H9 (cell line): Measurements from ENCODE around the gene RASA4. TPM values are rescaled to one million over a fixed set of nuclear protein-coding genes. Genes with fewer than 3 reads are reported as not detected.
"Not testable (repeated sequence)": the region's sequence is repeated elsewhere in the genome, so short reads cannot be mapped to it uniquely, and the experiment has no call there.

ENCODE experiments used
- DNase-seq: peaks from one replicate; pipeline ENCODE4 v3.0.0-alpha.2; 2017
- H2AFZ ChIP-seq: one replicate; pipeline ENCODE4 v1.6.1; 2013; ENCODE audit warnings: mild to moderate bottlenecking, low read length, control low read depth, moderate library complexity
- H2AK5ac ChIP-seq: 2 replicates; pipeline ENCODE4 v1.6.1; 2013; ENCODE audit warnings: low read length, control low read depth, mixed read lengths; ENCODE audit not compliant: insufficient read length
- H2BK120ac ChIP-seq: one replicate; pipeline ENCODE4 v1.6.1; 2013; ENCODE audit warnings: low read depth, mild to moderate bottlenecking, low read length, control low read depth, inconsistent platforms; ENCODE audit not compliant: poor library complexity, severe bottlenecking
- H2BK12ac ChIP-seq: 2 replicates; pipeline ENCODE4 v1.6.1; 2013; ENCODE audit warnings: low read length, control low read depth, mixed read lengths, low read depth; ENCODE audit not compliant: insufficient read length
- H2BK15ac ChIP-seq: 2 replicates; pipeline ENCODE4 v1.6.1; 2013; ENCODE audit warnings: low read depth, low read length, control low read depth
- H2BK20ac ChIP-seq: one replicate; pipeline ENCODE4 v1.6.1; 2013; ENCODE audit warnings: low read depth, mild to moderate bottlenecking, low read length, control low read depth, inconsistent platforms; ENCODE audit not compliant: poor library complexity, severe bottlenecking
- H2BK5ac ChIP-seq: 2 replicates; pipeline ENCODE4 v1.6.1; 2013; ENCODE audit warnings: low read length, control low read depth, mixed read lengths; ENCODE audit not compliant: insufficient read length
- H3K14ac ChIP-seq: 2 replicates; pipeline ENCODE4 v1.6.1; 2013; ENCODE audit warnings: low read length, control low read depth; ENCODE audit not compliant: insufficient read depth
- H3K18ac ChIP-seq: 2 replicates; pipeline ENCODE4 v1.6.1; 2013; ENCODE audit warnings: low read depth, mild to moderate bottlenecking, mixed read lengths, low read length, control low read depth; ENCODE audit not compliant: insufficient read length
- H3K23ac ChIP-seq: 2 replicates; pipeline ENCODE4 v1.6.1; 2013; ENCODE audit warnings: low read length, control low read depth, mixed read lengths, low read depth; ENCODE audit not compliant: insufficient read length
- H3K23me2 ChIP-seq: 2 replicates; pipeline ENCODE4 v1.6.1; 2013; ENCODE audit warnings: low read depth, mild to moderate bottlenecking, mixed read lengths, low read length, control low read depth; ENCODE audit not compliant: insufficient read length, poor library complexity, severe bottlenecking
- H3K27ac ChIP-seq: 2 replicates; pipeline ENCODE4 v1.5.1; 2013; ENCODE audit warnings: low read length, control low read depth, mixed read lengths, low read depth; ENCODE audit not compliant: insufficient read length
- H3K27me3 ChIP-seq: 2 replicates; pipeline ENCODE4 v1.6.1; 2013; ENCODE audit warnings: low read length, control low read depth, inconsistent platforms; ENCODE audit not compliant: insufficient read depth
- H3K4ac ChIP-seq: 2 replicates; pipeline ENCODE4 v1.6.1; 2013; ENCODE audit warnings: low read depth, mild to moderate bottlenecking, control low read depth, inconsistent platforms, low read length, moderate library complexity
- H3K4me1 ChIP-seq: 2 replicates; pipeline ENCODE4 v1.6.1; 2013; ENCODE audit warnings: low read length, control low read depth, inconsistent platforms; ENCODE audit not compliant: insufficient read depth
- H3K4me2 ChIP-seq: 2 replicates; pipeline ENCODE4 v1.6.1; 2013; ENCODE audit warnings: low read length, control low read depth, mixed read lengths; ENCODE audit not compliant: insufficient read length, insufficient read depth
- H3K56ac ChIP-seq: 2 replicates; pipeline ENCODE4 v1.6.1; 2013; ENCODE audit warnings: low read depth, mild to moderate bottlenecking, mixed read lengths, low read length, control low read depth; ENCODE audit not compliant: insufficient read length
- H3K79me1 ChIP-seq: 2 replicates; pipeline ENCODE4 v1.6.1; 2013; ENCODE audit warnings: low read depth, mild to moderate bottlenecking, moderate library complexity, low read length, control low read depth, inconsistent platforms; ENCODE audit not compliant: insufficient read depth, poor library complexity, severe bottlenecking
- H3K79me2 ChIP-seq: 2 replicates; pipeline ENCODE4 v1.6.1; 2013; ENCODE audit warnings: low read length, control low read depth, inconsistent platforms; ENCODE audit not compliant: insufficient read depth
- H3K9ac ChIP-seq: 2 replicates; pipeline ENCODE4 v1.6.1; 2013; ENCODE audit warnings: low read length, control low read depth, mixed read lengths; ENCODE audit not compliant: insufficient read length; ENCODE audit errors: extremely low read depth
- H3K9me3 ChIP-seq: one replicate; pipeline ENCODE4 v1.6.1; 2013; ENCODE audit warnings: low read depth, low read length, inconsistent platforms; ENCODE audit not compliant: control insufficient read depth
- H3T11ph ChIP-seq: one replicate; pipeline ENCODE4 v1.6.1; 2013; ENCODE audit warnings: mild to moderate bottlenecking, low read length, control low read depth, inconsistent platforms
- H4K20me1 ChIP-seq: one replicate; pipeline ENCODE4 v1.6.1; 2013; ENCODE audit not compliant: control insufficient read depth, insufficient read length, insufficient read depth
- H4K5ac ChIP-seq: 2 replicates; pipeline ENCODE4 v1.6.1; 2013; ENCODE audit warnings: low read depth, mild to moderate bottlenecking, mixed read lengths, low read length, control low read depth; ENCODE audit not compliant: insufficient read length
- H4K8ac ChIP-seq: replicated peaks from 2 replicates; pipeline ENCODE4 v1.6.1; 2013; ENCODE audit warnings: low read length, control low read depth, mixed read lengths, low read depth; ENCODE audit not compliant: insufficient read length
- H4K91ac ChIP-seq: 2 replicates; pipeline ENCODE4 v1.6.1; 2013; ENCODE audit warnings: low read depth, mild to moderate bottlenecking, moderate library complexity, mixed read lengths, low read length, control low read depth; ENCODE audit not compliant: insufficient read length
- H3K27ac Mint-ChIP-seq, 3 experiments: 2 replicates in 2 of 3; 3 replicates in 1 of 3; pipeline ENCODE4 v1.8.0; 2020 to 2021; ENCODE audit warnings: mixed read lengths in 3 of 3, mild to moderate bottlenecking in 1 of 3, moderate library complexity in 1 of 3
- H3K27me3 Mint-ChIP-seq: 2 replicates; pipeline ENCODE4 v1.8.0; 2021; ENCODE audit warnings: low read depth, mild to moderate bottlenecking, moderate library complexity, mixed read lengths
- H3K36me3 Mint-ChIP-seq, 3 experiments: 2 replicates in 2 of 3; 3 replicates in 1 of 3; pipeline ENCODE4 v1.8.0; 2020 to 2021; ENCODE audit warnings: low read depth in 3 of 3, mixed read lengths in 3 of 3; ENCODE audit not compliant: insufficient read depth in 1 of 3
- H3K4me1 Mint-ChIP-seq, 2 experiments: 2 replicates each; pipeline ENCODE4 v1.8.0; 2020; ENCODE audit warnings: mixed read lengths in 2 of 2
- H3K4me3 Mint-ChIP-seq, 2 experiments: 2 replicates in 1 of 2; 3 replicates in 1 of 2; pipeline ENCODE4 v1.8.0; 2020 to 2021; ENCODE audit warnings: mild to moderate bottlenecking in 2 of 2, mixed read lengths in 2 of 2, moderate library complexity in 1 of 2
- H3K9me3 Mint-ChIP-seq, 2 experiments: 2 replicates in 1 of 2; 3 replicates in 1 of 2; pipeline ENCODE4 v1.8.0; 2020; ENCODE audit warnings: mild to moderate bottlenecking in 2 of 2, mixed read lengths in 2 of 2, moderate library complexity in 1 of 2
- WGBS: extraction: QIAGEN DNeasy Blood & Tissue Kit; methylation state at CpG from one replicate; pipeline ENCODE4 v1.1.7; 2013; ENCODE audit warnings: missing lambda C conversion rate, low lambda C conversion rate, mixed read lengths; ENCODE audit not compliant: insufficient read length; ENCODE audit errors: extremely low coverage; 5-methylcytosine and 5-hydroxymethylcytosine counted together
- total RNA-seq: library from RNA; stranded (reverse); gene quantifications from 2 replicates; pipeline ENCODE4 v1.2.1, GENCODE V29; 2021

The RASA4 gene
- total RNA-seq, 1 experiment from 2014 or later: 10.0 TPM

DNA sequence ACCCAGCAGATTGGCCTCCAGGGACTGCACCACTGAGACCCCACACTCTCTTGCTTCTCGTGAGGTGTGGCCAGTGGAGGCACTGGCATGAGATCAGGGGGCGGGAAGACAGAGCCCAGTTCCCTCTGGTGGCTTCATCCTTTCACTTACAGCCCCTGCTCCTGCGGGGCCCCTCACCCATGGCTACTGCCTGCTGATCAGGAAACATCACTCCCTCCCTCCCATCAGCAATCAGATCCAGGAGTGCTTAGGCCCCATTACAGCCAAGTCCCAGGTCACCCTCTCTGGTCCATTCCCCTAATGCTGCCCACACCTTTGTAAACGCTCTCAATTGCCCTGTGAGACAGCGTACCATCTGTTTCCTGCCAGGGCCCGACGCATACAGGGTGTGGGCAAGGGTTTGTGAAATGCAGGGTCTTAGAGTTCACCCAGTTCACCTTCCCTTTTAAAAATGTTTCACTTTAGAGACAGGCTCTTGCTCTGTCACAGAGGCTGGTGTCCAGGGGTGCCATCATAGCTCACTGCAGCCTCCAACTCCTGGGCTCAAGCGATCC lies 81.4 kb downstream of the RASA4 start:
- H4K5ac ChIP-seq, H3K27ac ChIP-seq, H4K91ac ChIP-seq, H2BK5ac ChIP-seq, H4K20me1 ChIP-seq, H3K4me3 Mint-ChIP-seq, H3K9me3 ChIP-seq, H2BK12ac ChIP-seq, H2AFZ ChIP-seq, H3K56ac ChIP-seq, H2BK15ac ChIP-seq, H3K23me2 ChIP-seq, H2AK5ac ChIP-seq, H2BK20ac ChIP-seq, H3K27me3 Mint-ChIP-seq, H3K79me2 ChIP-seq, H3K36me3 Mint-ChIP-seq, H3T11ph ChIP-seq, H3K27ac Mint-ChIP-seq, DNase-seq, H4K8ac ChIP-seq, H3K4ac ChIP-seq, H3K9me3 Mint-ChIP-seq, H3K9ac ChIP-seq, H3K4me1 Mint-ChIP-seq, H3K18ac ChIP-seq, H3K14ac ChIP-seq, H2BK120ac ChIP-seq, H3K27me3 ChIP-seq, H3K4me2 ChIP-seq, H3K4me1 ChIP-seq, H3K23ac ChIP-seq, H3K79me1 ChIP-seq: not testable (repeated sequence)
- no CpG with 5 or more reads among the region's 8 CpGs for WGBS

DNA sequence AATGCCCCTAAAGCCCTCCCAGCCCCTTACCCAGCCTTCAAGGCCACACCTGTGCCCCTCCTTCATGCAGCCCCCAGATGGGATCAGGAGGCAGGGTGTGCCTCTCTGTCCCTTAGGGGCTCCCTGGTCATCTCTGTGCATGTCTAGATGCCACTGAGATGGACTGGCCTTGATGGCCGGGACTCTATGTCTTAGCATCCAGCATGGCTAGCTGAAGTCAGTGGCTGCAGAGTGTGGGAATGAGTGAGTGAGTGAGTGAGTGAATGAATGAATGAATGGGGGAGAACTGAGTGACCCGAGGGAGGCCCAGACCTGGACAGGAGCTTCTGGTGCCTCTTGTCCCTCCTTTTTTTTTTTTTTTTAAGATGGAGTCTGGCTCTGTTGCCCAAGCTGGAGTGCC lies 84.4 kb downstream of the RASA4 start:
- not testable (repeated sequence) for H3T11ph ChIP-seq, H3K56ac ChIP-seq, H3K79me1 ChIP-seq, H4K8ac ChIP-seq, H3K4me3 Mint-ChIP-seq, H2BK120ac ChIP-seq, H3K4me1 ChIP-seq, H4K20me1 ChIP-seq, H3K36me3 Mint-ChIP-seq, H3K27me3 Mint-ChIP-seq, H2BK15ac ChIP-seq, H2BK5ac ChIP-seq, H3K79me2 ChIP-seq, H3K9me3 Mint-ChIP-seq, H3K14ac ChIP-seq, H3K18ac ChIP-seq, H3K27me3 ChIP-seq, H3K4me1 Mint-ChIP-seq, H3K9me3 ChIP-seq, H2AK5ac ChIP-seq, H3K27ac ChIP-seq, H4K5ac ChIP-seq, H2BK20ac ChIP-seq, H3K27ac Mint-ChIP-seq, H3K9ac ChIP-seq, H3K4ac ChIP-seq, H3K23me2 ChIP-seq, DNase-seq, H3K23ac ChIP-seq, H3K4me2 ChIP-seq, H4K91ac ChIP-seq, H2AFZ ChIP-seq, H2BK12ac ChIP-seq
- WGBS: no CpG with 5 or more reads among the region's 2 CpGs
